Activated CD4-positive, CD25-positive, alpha-beta regulatory T cell treated with anti-CD3 and anti-CD28 coated beads, Interleukin-2, amount 50 U/mL, for 72 hours (primary cell): ENCODE measurements around the gene CPD.
"Not testable (repeated sequence)": the region's sequence is repeated elsewhere in the genome, so short reads cannot be mapped to it uniquely, and the experiment has no call there.

Experiments used
- DNase-seq: peaks from one replicate; pipeline ENCODE4 v3.0.0; 2021

CPD gene

GRCh38 chr17:30443721-30444120 is 65.0 kb downstream of the CPD start:
- no peak for DNase-seq

GRCh38 chr17:30446640-30447039 is 67.9 kb downstream of the CPD start:
- not testable (repeated sequence) for DNase-seq

DNA sequence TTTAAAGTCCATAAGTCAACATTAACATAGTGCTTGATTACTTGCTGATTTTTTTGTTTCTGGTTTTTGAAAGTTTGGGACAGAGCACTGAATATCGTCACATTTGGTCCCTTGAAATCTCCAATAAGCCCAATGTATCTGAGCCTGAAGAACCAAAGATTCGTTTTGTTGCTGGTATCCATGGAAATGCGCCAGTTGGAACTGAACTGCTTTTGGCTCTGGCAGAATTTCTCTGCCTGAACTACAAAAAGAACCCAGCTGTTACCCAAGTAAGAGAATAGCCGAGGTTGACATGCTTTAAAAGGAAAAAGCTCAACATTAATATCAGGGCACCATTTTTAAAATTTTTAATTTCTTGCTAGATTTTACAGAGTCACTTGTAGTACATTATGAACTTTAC is 70.8 kb downstream of the CPD start:
- DNase-seq: no peak

GRCh38 chr17:30450125-30451027 is 71.6 kb downstream of the CPD start:
- no peak for DNase-seq

DNA sequence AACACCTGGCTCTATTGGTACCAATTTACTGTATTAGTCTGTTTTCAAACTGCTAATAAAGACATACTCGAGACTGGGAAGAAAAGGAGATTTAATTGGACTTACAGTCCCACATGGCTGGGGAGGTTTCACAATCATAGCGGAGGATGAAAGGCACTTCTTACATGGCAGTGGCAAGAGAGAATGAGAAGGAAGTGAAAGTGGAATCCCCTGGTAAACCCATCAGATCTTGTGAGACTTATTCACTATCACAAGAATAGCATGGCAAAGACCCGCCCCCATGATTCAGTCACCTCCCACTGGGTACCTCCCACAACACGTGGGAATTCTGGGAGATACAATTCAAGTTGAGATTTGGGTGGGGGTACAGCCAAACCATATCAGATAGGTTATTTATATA is 75.9 kb downstream of the CPD start:
- no peak for DNase-seq

DNA sequence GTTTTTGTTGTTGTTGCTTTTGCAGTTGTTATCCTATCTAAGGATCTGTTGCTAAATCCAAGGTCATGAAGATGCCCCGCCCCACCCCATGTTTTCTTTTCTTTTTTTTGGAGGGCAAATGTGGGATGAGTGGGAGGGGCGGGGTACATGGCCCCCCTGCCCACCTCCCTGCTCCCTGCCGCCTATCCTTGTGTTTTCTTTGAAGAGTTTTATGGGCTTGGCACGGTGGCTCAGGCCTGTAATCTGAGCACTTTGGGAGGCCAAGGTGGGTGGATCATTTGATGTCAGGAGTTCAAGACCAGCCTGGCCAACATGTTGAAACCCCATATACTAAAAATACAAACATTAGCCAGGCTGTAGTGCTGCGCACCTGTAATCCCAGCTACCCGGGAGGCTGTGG is 79.6 kb downstream of the CPD start:
- DNase-seq: no peak

- DNase-seq: not testable (repeated sequence)
Observed at GRCh38 chr17:30458797-30459413, 80.2 kb downstream of the CPD start.

- no peak for DNase-seq
Observed at GRCh38 chr17:30468465-30468864, 89.7 kb downstream of the CPD start.

DNA sequence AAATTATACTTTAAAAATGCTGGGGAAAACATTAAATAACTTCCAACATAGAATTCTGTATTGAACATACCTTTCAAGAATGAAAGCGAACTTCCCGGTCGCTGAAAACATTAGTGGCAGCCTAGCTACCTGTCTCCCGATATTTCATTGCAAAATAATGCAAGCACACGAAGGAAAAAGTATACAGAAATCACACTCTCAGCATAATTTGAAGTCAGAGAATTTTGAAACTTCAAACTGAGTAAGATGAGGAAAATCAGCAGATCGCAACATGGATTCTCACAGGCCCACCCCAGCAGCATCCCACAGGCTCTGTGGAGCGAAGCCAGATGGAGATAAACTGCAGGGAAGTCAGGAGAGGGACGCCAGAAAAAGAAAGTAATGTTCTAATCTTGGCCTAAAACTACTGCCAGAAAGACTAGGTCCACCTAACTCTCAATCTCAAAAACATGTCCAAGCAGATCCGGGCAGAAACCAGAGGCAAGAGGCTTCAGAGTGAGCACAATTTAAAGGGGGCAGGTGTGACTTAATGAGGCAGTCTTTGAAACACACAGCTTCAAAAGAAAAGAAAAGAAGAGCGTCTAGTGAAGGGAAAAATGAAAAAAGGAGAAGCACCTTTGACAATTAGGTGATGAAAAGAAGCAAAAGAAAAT is 93.6 kb downstream of the CPD start:
- DNase-seq: no peak

DNA sequence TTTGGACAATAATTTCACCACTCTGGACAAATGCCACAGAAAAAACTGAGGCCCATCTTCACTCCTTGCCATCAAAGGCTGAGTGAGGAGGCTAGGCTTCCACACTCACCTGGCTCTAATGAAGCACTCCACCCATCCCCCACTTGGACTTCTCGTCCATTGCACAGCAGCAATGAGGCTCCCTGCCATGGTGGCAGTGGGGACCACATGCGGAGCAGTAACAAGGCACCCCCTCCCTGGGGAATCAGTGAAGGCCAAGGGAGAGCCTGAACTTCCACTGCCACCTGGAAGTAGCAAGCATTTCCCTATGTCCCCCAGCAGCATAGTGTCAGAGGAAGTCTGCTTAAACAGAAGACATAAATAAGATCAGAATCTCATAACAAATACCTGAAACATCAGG is 96.5 kb downstream of the CPD start:
- no peak for DNase-seq

- no peak for DNase-seq
Observed at GRCh38 chr17:30476726-30477082, 98.0 kb downstream of the CPD start.

DNA sequence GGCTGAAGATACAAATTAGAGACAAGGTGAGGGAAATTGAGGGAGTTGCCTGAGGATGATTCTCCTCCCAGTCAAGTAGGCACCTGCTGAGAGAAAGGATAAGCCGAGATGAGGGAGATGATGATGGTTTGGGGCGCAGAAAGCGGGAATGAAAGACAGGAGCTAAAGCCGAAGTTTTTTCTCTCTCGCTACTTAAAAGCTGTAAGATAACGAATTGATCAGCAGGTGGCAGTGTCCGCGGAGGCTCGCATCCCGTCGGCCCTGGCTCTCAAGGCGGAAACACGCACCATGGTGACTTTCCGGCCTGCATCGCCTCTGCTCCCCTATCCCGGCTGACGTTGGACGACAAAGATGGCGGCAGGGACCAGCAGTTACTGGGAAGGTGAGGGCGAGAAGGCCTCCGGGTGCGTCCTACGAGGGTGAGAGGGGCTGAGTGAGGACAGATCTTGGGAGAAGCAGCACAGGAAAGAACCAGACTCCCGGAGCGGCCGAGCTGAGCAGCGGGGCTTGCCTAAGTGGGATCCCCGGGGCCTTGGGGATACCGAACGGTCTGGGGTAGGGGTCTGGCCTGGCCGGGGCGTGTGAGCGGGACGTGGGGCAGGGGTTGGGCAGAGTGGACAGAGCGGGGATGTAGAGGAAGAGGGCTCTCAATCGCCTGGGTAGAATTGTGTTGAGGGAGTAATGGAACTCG is 98.5 kb downstream of the CPD start, which contains the start of gene GOSR1:
GOSR1 (plus strand) TSS at position 326 of the 691 bp plus-strand sequence; CDS start at position 352, 26 bp downstream.
- DNase-seq: peak; percentile 88

DNA sequence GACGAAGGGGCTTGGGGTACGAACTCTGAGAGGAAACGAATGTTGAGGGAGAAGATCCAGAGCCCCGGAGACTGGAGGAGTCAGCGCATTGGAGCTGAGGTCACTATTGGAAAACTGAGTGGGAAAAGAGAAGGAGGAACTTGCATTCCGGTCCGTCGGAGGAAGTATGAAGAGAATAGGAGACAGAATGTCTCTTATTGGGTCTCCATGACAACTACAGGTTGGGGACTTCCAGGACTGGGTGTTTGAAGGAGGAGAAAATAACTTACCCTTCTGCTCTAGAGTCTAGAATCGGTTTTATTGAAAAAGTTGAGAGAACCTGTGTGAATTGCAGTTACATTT is 99.0 kb downstream of the CPD start:
- no peak for DNase-seq

- DNase-seq: no peak
Observed at GRCh38 chr17:30482555-30482954, 103.8 kb downstream of the CPD start.

DNA sequence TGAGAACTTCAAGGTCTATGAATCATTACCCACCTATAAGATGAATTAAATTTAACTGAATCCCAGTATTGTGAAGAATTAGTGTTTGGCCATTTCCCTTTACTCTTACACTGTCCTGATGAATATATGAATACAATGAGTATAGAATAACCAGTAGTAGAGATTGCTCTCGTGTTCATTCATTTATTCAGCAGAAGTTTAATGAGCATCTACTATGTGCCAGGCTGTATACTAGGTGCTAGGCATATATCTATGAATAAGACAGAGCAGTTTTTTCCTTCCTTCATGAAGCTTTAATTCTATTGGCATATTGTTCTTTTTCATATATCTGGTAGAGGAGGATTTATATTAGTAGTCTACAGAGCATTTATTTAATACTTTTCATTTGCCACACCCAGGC is 104.4 kb downstream of the CPD start:
- DNase-seq: no peak

- no peak for DNase-seq
Observed at GRCh38 chr17:30493780-30494179, 115.1 kb downstream of the CPD start.

GRCh38 chr17:30495586-30495985 is 116.9 kb downstream of the CPD start:
- no peak for DNase-seq

DNA sequence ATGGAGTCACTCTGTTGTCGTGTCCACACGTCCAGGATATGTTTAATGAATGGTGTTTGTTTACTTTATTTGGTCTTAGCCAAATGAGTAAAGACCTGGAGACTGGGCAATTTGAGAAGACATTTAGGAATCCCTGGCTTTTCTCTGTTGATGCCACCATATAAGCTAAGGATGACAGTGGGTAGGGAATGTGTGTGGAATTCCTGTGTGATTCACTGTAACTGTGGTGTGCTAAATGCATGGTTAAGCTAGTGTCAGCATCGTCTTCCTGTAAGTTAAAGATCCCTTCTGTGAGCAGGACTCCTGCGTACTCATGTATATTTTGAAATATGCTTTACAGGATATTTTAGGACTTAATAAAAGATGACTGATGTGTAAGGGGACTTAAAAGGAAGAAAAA is 124.8 kb downstream of the CPD start:
- no peak for DNase-seq

GRCh38 chr17:30505868-30506417 is 127.2 kb downstream of the CPD start:
- no peak for DNase-seq

DNA sequence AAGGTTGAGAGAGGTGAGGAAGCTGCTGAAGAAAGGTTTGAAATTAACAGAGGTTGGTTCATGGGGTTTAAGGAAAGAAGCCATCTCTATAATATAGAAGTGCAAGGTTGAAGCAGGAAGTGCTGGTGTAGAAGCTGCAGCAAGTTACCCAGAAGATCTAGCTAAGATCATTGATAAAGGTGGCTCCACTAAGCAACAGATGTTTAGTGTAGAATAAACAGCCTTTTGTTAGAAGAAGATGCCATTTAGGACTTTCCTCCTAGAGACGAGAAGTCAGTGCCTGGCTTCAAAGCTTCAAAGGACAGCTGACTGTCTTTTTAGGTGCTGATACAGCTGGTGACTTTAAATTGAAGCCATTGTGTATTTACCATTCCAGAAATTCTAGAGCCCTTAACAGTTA is 127.8 kb downstream of the CPD start:
- no peak for DNase-seq

DNA sequence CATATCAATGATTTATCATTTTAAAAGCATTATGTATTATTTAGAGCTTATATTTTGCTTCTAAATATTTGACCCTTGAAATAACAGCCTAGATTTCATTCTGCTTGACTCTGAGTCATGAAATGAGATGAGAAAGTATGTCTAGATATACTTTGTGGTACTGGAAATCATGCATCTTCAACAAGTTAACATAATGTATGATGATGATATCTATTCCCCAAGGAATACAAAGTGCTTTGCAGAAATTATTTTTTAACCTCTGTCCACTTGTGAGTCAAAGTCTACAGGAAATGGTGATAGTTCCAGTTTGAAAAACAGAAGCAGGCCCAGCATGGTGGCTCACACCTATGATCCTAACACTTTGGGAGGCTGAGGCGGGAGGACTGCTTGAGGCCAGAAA is 134.6 kb downstream of the CPD start:
- DNase-seq: no peak

- DNase-seq: no peak
Observed at GRCh38 chr17:30514895-30515596, 136.3 kb downstream of the CPD start.

GRCh38 chr17:30517786-30518185 is 139.1 kb downstream of the CPD start:
- no peak for DNase-seq
